GM10248 (cell line): ENCODE measurements around the gene MTNR1A.

Experiments used
- CTCF ChIA-PET: fragments of 300-600 bp; sonication (Branson Sonifier 250); formaldehyde crosslinking; extraction: SDS; loops from one replicate; lab custom pipeline; 2021; ENCODE audit warnings: antibody characterized with exemption; lab: Yijun Ruan, JAX
- POLR2A ChIA-PET: fragments of 350-650 bp; sonication (Branson Sonifier 250); formaldehyde crosslinking; extraction: SDS; loops from one replicate; lab custom pipeline; 2020; ENCODE audit warnings: antibody characterized with exemption; lab: Yijun Ruan, JAX
- DNase-seq: peaks from one replicate; pipeline ENCODE4 v3.0.0; 2012; ENCODE audit errors: extremely low spot score
- TF ChIP-seq, protein P1 (sequence below): IDR thresholded peaks from 2 replicates; pipeline ENCODE4 v1.5.1; 2012; ENCODE audit warnings: mild to moderate bottlenecking, low read depth; ENCODE audit errors: extremely low read depth, missing control alignments, control extremely low read depth

Gene MTNR1A

DNA sequence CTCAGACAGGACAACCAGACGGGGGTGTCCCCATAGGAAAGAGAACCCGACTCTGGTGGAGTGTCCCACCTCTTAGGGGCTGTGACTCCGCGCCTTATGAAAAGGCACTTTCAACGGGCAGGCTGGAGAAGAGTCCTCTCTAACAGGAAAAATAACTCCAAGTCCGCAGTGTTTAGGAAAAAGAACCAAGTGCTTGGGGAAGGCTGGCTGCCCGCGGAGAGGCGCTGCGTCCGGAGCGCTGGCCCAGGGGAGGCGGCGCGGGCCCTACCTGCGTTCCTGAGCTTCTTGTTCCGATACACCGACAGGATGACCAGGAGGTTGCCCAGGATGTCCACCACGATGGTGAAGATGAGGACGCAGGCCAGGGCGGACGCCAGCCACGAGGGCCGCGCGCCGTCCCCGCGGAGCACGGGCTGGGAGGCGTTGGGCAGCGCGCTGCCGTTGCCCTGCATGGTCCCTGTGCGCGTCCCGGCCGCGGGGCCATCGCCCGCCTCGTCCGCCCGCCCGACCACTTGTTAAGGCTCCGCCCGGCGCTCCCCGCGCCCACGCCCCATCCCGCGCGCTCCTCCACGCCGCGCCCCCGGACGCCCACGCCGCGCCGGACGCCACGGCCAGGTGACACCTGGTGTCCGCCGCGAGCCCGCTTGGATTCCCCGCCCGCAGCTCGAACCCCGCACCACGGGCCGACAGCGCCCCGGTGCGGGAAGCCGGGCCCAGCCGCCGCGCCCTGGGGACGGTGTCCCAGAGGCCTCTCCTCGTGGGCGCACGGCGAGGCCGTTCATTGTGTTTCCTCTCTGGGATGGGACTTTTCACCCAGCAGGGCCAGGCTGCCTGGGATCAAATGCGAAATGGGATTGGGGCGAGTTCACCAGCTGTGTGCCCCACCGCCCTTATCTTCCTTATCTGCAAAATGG is at the start of gene MTNR1A:
MTNR1A (minus strand) TSS at position 654 of the 914 bp plus-strand sequence; CDS start at position 452, 202 bp downstream.
- no peak for DNase-seq
- POLR2A ChIA-PET, result no interaction called here

GRCh38 chr4:186604124-186604807 is 48.9 kb upstream of the MTNR1A start:
- ChIA-PET CTCF (interaction anchor here (1.1 kb wide), 1 partner anchor 23 kb away, joined by 3 read pairs; no protein-coding TSS in a partner anchor), POLR2A (no interaction called here)
- TF ChIP-seq, protein P1, sequence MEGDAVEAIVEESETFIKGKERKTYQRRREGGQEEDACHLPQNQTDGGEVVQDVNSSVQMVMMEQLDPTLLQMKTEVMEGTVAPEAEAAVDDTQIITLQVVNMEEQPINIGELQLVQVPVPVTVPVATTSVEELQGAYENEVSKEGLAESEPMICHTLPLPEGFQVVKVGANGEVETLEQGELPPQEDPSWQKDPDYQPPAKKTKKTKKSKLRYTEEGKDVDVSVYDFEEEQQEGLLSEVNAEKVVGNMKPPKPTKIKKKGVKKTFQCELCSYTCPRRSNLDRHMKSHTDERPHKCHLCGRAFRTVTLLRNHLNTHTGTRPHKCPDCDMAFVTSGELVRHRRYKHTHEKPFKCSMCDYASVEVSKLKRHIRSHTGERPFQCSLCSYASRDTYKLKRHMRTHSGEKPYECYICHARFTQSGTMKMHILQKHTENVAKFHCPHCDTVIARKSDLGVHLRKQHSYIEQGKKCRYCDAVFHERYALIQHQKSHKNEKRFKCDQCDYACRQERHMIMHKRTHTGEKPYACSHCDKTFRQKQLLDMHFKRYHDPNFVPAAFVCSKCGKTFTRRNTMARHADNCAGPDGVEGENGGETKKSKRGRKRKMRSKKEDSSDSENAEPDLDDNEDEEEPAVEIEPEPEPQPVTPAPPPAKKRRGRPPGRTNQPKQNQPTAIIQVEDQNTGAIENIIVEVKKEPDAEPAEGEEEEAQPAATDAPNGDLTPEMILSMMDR, result no peak
- no peak for DNase-seq

More for the DNA sequence above, at the start of gene MTNR1A:
- CTCF ChIA-PET, result interaction anchor here (1.6 kb wide), 1 partner anchor 8 kb away, joined by 6 read pairs; no protein-coding TSS in a partner anchor
- TF ChIP-seq, protein P1, result no peak

GRCh38 chr4:186602978-186603377 is 47.6 kb upstream of the MTNR1A start:
- POLR2A ChIA-PET, result no interaction called here
- CTCF ChIA-PET, result no interaction called here
- TF ChIP-seq, protein P1, result no peak
- DNase-seq, result no peak

DNA sequence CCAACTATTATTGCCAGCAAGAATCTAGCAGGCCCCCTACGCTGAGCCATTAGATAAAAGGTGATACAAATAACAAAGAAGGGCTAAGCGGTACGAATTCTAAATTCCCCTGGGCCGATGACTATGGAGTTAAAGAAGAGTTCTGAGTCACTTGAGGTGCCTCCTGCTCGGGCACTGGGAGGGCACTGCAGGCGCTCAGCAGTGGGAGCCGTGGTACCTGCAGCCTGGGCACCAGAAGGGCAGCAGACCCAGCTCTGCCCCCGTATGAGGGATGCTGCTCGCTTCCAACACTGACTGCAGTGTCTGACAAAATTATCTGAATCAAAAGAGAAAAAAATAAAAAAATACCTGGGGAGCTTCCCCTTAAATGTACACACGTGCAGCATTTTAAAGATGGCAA is 44.1 kb upstream of the MTNR1A start:
- TF ChIP-seq, protein P1, result no peak
- DNase-seq, result no peak
- ChIA-PET CTCF (interaction anchor here (1.0 kb wide), 1 partner anchor 12 kb away, joined by 4 read pairs; no protein-coding TSS in a partner anchor), POLR2A (no interaction called here)

- CTCF ChIA-PET, result no interaction called here
- TF ChIP-seq, protein P1, result no peak
- DNase-seq, result no peak
- POLR2A ChIA-PET, result no interaction called here
These were observed 43.3 kb upstream of the MTNR1A start for GRCh38 chr4:186598686-186599085.

- TF ChIP-seq, protein P1, result no peak
- no peak for DNase-seq
- ChIA-PET POLR2A (no interaction called here), CTCF (interaction anchor here (1.6 kb wide), 1 partner anchor 9 kb away, joined by 10 read pairs; no protein-coding TSS in a partner anchor)
These were observed 41.6 kb upstream of the MTNR1A start for GRCh38 chr4:186596850-186597390.
